Measurements from ENCODE around the gene SCGB1C2.

- TF ChIP-seq CTCF (conservative IDR thresholded peaks at IDR 0.05 in 1 of 2, IDR thresholded peaks at IDR 0.05 in 1 of 2; ENCODE audit: extremely low read depth in 1 of 2, insufficient read depth in 1 of 2, low read depth in 1 of 2, low read length in 2 of 2): no peak
- TF ChIP-seq EZH2 (IDR thresholded peaks at IDR 0.05; ENCODE audit: borderline replicate concordance, low read length): no peak
Observed at GRCh38 chr17:142876-143784, 5.8 kb downstream of the SCGB1C2 start.

Measured in mammary epithelial cell (primary cell).